AG04450 (cell line): ENCODE results near the gene TMEM209. TPM values are rescaled to one million over a fixed set of nuclear protein-coding genes. Genes with fewer than 3 reads are reported as not detected.

ENCODE experiments used
- CTCF ChIA-PET: fragments of 300-600, 350-600 bp; formaldehyde crosslinking; extraction: SDS; loops from one replicate; lab custom pipeline; 2022; ENCODE audit warnings: antibody characterized with exemption, inconsistent platforms; lab: Charles Lee
- POLR2A ChIA-PET: fragments of 350-600 bp; formaldehyde crosslinking; extraction: SDS; loops from one replicate; lab custom pipeline; 2021; ENCODE audit warnings: antibody characterized with exemption, inconsistent platforms; lab: Yijun Ruan, JAX
- DNase-seq: peaks from one replicate; pipeline ENCODE4 v3.0.0-alpha.2; 2011; ENCODE audit warnings: low read depth, low spot score
- H3K27ac ChIP-seq: one replicate; pipeline ENCODE4 v1.5.1; 2012; ENCODE audit warnings: low read depth, low read length, control low read depth
- H3K27me3 ChIP-seq: one replicate; pipeline ENCODE4 v1.6.0; 2012; ENCODE audit warnings: low read length; ENCODE audit not compliant: control insufficient read depth, insufficient read depth
- H3K4me3 ChIP-seq: 2 replicates; pipeline ENCODE4 v1.5.1; 2011; ENCODE audit warnings: mild to moderate bottlenecking, low read depth, low read length, control low read depth
- H3K9me3 ChIP-seq: 2 replicates; pipeline ENCODE4 v1.5.1; 2012; ENCODE audit warnings: low read length; ENCODE audit not compliant: control insufficient read depth, insufficient read depth
- CTCF ChIP-seq: IDR thresholded peaks from 2 replicates; pipeline ENCODE4 v1.5.1; 2011; ENCODE audit warnings: low read depth, low read length, control low read depth, inconsistent platforms
- polyA plus RNA-seq: library from polyadenylated mRNA; depleted of rRNA; stranded (reverse); fragments of >200 nt; gene quantifications from 2 replicates; pipeline ENCODE4 v1.2.3, GENCODE V29; 2011

Gene TMEM209
- polyA plus RNA-seq, 1 experiment: 15.2 TPM

- no peak overlapping the region for H3K4me3 ChIP-seq
- POLR2A ChIA-PET: no interaction called here
Measured at GRCh38 chr7:130152493-130153210, 52.6 kb downstream of the TMEM209 start.

GRCh38 chr7:130151591-130152492 is 53.4 kb downstream of the TMEM209 start:
- TF ChIP-seq CTCF: no peak
- DNase-seq: no peak
- Histone ChIP-seq H3K27ac (no peak overlapping the region), H3K27me3 (no peaks in the 10 kb centered on the region), H3K4me3 (no peak overlapping the region), H3K9me3 (peaks cover 8% of the 10 kb centered on the region)
- POLR2A ChIA-PET: no interaction called here
- CTCF ChIA-PET: no interaction called here

More at GRCh38 chr7:130152493-130153210, 52.6 kb downstream of the TMEM209 start:
- CTCF ChIA-PET: no interaction called here
- TF ChIP-seq CTCF: no peak
- no peak for DNase-seq
- no peaks in the 10 kb centered on the region for H3K27me3 ChIP-seq
- peaks cover 10% of the 10 kb centered on the region for H3K9me3 ChIP-seq
- no peak overlapping the region for H3K27ac ChIP-seq

GRCh38 chr7:130150587-130150986 is 54.6 kb downstream of the TMEM209 start:
- H3K27ac ChIP-seq: no peak overlapping the region
- DNase-seq: no peak
- H3K27me3 ChIP-seq: no peaks in the 10 kb centered on the region
- no peaks in the 10 kb centered on the region; the same call in 1 of the 2 replicates for H3K9me3 ChIP-seq
- POLR2A ChIA-PET: no interaction called here
- no peak for TF ChIP-seq CTCF
- CTCF ChIA-PET: interaction anchor here (0.7 kb wide), 1 partner anchor 11 kb away, joined by 4 read pairs; no protein-coding TSS in a partner anchor
- H3K4me3 ChIP-seq: no peak overlapping the region

- POLR2A ChIA-PET: interaction anchor here (0.6 kb wide), 1 partner anchor 123 kb away, joined by 4 read pairs; no protein-coding TSS in a partner anchor
- Histone ChIP-seq H3K27me3 (no peaks in the 10 kb centered on the region), H3K27ac (no peak overlapping the region), H3K4me3 (no peak overlapping the region), H3K9me3 (no peaks in the 10 kb centered on the region; the same call in 1 of the 2 replicates)
- CTCF ChIA-PET: no interaction called here
- DNase-seq: no peak
- no peak for TF ChIP-seq CTCF
Measured at GRCh38 chr7:130149281-130150139, 55.7 kb downstream of the TMEM209 start.
